Hematopoietic multipotent progenitor cell (in vitro differentiated cells): ENCODE data around the gene AP2B1. TPM values are rescaled to one million over a fixed set of nuclear protein-coding genes. Genes with fewer than 3 reads are reported as not detected.
"Not testable (repeated sequence)": the region's sequence is repeated elsewhere in the genome, so short reads cannot be mapped to it uniquely, and the experiment has no call there.

Experiments
- DNase-seq, 3 donors: peaks; one replicate each; pipeline ENCODE4 v3.0.0-alpha.2; 2011 to 2015; ENCODE audit warnings: low read depth in 2 of 3, low spot score in 2 of 3
- total RNA-seq: library from RNA; depleted of rRNA; stranded (reverse); fragments of >200 nt; gene quantifications from one replicate; pipeline ENCODE4 v1.2.3, GENCODE V29; 2012

AP2B1 gene
- 75.9 TPM for total RNA-seq

- peak; percentile 97 to 100 (median 98) for DNase-seq
Observed at GRCh38 chr17:35587074-35587961, at the start of gene AP2B1. AP2B1 (plus strand) TSS chr17:35587322; CDS start chr17:35594031, 6,709 bp downstream.

- no peak for DNase-seq
Observed at GRCh38 chr17:35537601-35538141, 49.5 kb upstream of the AP2B1 start, which contains the start of gene SLFN12L. SLFN12L (minus strand) TSS chr17:35537678; CDS start chr17:35522364, 15,314 bp downstream.

- DNase-seq, result no peak
Observed at GRCh38 chr17:35539659-35540026, 47.5 kb upstream of the AP2B1 start.

GRCh38 chr17:35540589-35541404, 46.3 kb upstream of the AP2B1 start:
- peak in 2 of 3 donors; percentile 73 to 86 for DNase-seq

GRCh38 chr17:35541434-35541833, 45.7 kb upstream of the AP2B1 start:
- no peak for DNase-seq

- DNase-seq, result peak in 2 of 3 donors; percentile 65 to 78
Observed at GRCh38 chr17:35542990-35543389, 44.1 kb upstream of the AP2B1 start.

GRCh38 chr17:35543856-35544255, 43.3 kb upstream of the AP2B1 start:
- DNase-seq, result no peak

- DNase-seq, result no peak
Observed at GRCh38 chr17:35545150-35545549, 42.0 kb upstream of the AP2B1 start.

- no peak for DNase-seq
Observed at GRCh38 chr17:35546487-35546886, 40.6 kb upstream of the AP2B1 start.

GRCh38 chr17:35548208-35548810, 38.8 kb upstream of the AP2B1 start:
- no peak for DNase-seq

GRCh38 chr17:35548978-35549377, 38.1 kb upstream of the AP2B1 start:
- DNase-seq, result no peak

GRCh38 chr17:35553310-35553709, 33.8 kb upstream of the AP2B1 start:
- no peak for DNase-seq

- DNase-seq, result no peak
Observed at GRCh38 chr17:35554668-35555067, 32.5 kb upstream of the AP2B1 start.

GRCh38 chr17:35555691-35556090, 31.4 kb upstream of the AP2B1 start:
- DNase-seq, result peak in 2 of 3 donors; percentile 64 to 84

GRCh38 chr17:35557353-35557752, 29.8 kb upstream of the AP2B1 start:
- no peak for DNase-seq

GRCh38 chr17:35559495-35560210, 27.5 kb upstream of the AP2B1 start:
- peak in 2 of 3 donors; percentile 79 to 82 for DNase-seq

- peak in 2 of 3 donors; percentile 92 to 97 for DNase-seq
Observed at GRCh38 chr17:35560703-35561102, 26.4 kb upstream of the AP2B1 start, which contains the start of gene SLFN14. SLFN14 (minus strand) TSS chr17:35560819; CDS start chr17:35558062, 2,757 bp downstream.

GRCh38 chr17:35563181-35563580, 23.9 kb upstream of the AP2B1 start:
- not testable (repeated sequence) for DNase-seq

- no peak for DNase-seq
Observed at GRCh38 chr17:35566968-35567367, 20.2 kb upstream of the AP2B1 start.

GRCh38 chr17:35568561-35568960, 18.6 kb upstream of the AP2B1 start:
- no peak for DNase-seq
